GM12874 (cell line): ENCODE measurements around the gene RAB40C.

Experiments
- CTCF ChIP-seq: IDR thresholded peaks from 2 replicates; pipeline ENCODE4 v1.5.1; 2011; ENCODE audit warnings: low read depth, mild to moderate bottlenecking, control low read depth, low read length, moderate library complexity; ENCODE audit not compliant: insufficient read depth

RAB40C gene

GRCh38 chr16:583815-584591 is 5.9 kb upstream of the RAB40C start:
- no peak for TF ChIP-seq CTCF

GRCh38 chr16:585351-585750 is 4.5 kb upstream of the RAB40C start:
- no peak for TF ChIP-seq CTCF

GRCh38 chr16:586047-586644 is 3.7 kb upstream of the RAB40C start:
- no peak for TF ChIP-seq CTCF

GRCh38 chr16:586645-587590 is 2.9 kb upstream of the RAB40C start:
- no peak for TF ChIP-seq CTCF

GRCh38 chr16:588639-588888 is 1.3 kb upstream of the RAB40C start:
- TF ChIP-seq CTCF, result no peak

- no peak for TF ChIP-seq CTCF
Observed at GRCh38 chr16:588889-589657, 793 bp upstream of the RAB40C start.
